ENCODE measurements around the gene LPAR6. TPM values are rescaled to one million over a fixed set of nuclear protein-coding genes. Genes with fewer than 3 reads are reported as not detected.

The LPAR6 gene
- total and polyA plus RNA-seq, 2 of the 13 experiments (the other 11 are each of a cell fraction or from before 2014, with no cell fraction given): 24.4 to 149 TPM

- WGBS (ENCODE audit: low lambda C conversion rate): 48% methylated on average over 2 of the region's 2 CpGs
- H3K36me3 ChIP-seq (replicated peaks in 1 of 2; ENCODE audit: control insufficient read depth in 1 of 2, insufficient read depth in 2 of 2, low read length in 2 of 2): no peaks in the 10 kb centered on the region
- no peaks in the 10 kb centered on the region for H3K79me2 ChIP-seq (ENCODE audit: insufficient read depth, low read length)
- TF ChIP-seq ZBTB42 (CRISPR knock-in tag; IDR thresholded peaks at IDR 0.05) (no peak), DRAP1 (CRISPR knock-in tag; IDR thresholded peaks at IDR 0.05) (0 out of 2 replicates have a peak, but pooled peaks have one; percentile 12), ZNF431 (CRISPR knock-in tag; IDR thresholded peaks at IDR 0.05; ENCODE audit: borderline replicate concordance, low read depth) (no peak), RBFOX2 (IDR thresholded peaks at IDR 0.05; ENCODE audit: low read depth, low read length) (peak; percentile 6; the same call in 1 of the 2 replicates), SP5 (CRISPR knock-in tag; IDR thresholded peaks at IDR 0.05; ENCODE audit: borderline replicate concordance, low read depth) (0 out of 2 replicates have a peak, but pooled peaks have one; percentile 8)
- TF ChIP-seq, protein P1, sequence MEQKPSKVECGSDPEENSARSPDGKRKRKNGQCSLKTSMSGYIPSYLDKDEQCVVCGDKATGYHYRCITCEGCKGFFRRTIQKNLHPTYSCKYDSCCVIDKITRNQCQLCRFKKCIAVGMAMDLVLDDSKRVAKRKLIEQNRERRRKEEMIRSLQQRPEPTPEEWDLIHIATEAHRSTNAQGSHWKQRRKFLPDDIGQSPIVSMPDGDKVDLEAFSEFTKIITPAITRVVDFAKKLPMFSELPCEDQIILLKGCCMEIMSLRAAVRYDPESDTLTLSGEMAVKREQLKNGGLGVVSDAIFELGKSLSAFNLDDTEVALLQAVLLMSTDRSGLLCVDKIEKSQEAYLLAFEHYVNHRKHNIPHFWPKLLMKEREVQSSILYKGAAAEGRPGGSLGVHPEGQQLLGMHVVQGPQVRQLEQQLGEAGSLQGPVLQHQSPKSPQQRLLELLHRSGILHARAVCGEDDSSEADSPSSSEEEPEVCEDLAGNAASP (CRISPR knock-in tag; IDR thresholded peaks at IDR 0.05; ENCODE audit: borderline replicate concordance): peak; percentile 37; the same call in 1 of the 2 replicates
- ChIA-PET CTCF (ENCODE audit: low intra/inter-chr PET ratio, low total read pairs) (no interaction called here), POLR2A (interaction anchor here (1.2 to 1.5 kb wide), 2 partner anchors 19 to 100 kb away, joined by 4 to 5 read pairs; partner anchors contain the start of gene LPAR6)
- H3K9ac ChIP-seq (ENCODE audit: insufficient read depth, low read depth, low read length): peak overlapping the region; percentile 39
- peak overlapping the region in 2 of 3 experiments; percentile 13 to 40; a peak in 3 of 6 replicates for H3K4me3 ChIP-seq (replicated peaks in 1 of 3; ENCODE audit: insufficient read depth in 1 of 3, low read depth in 2 of 3, low read length in 3 of 3)
- H4K20me1 ChIP-seq (ENCODE audit: insufficient read depth, low read length): no peaks in the 10 kb centered on the region
- peak overlapping the region; percentile 63 for H3K27ac ChIP-seq (ENCODE audit: extremely low read length, insufficient read depth, low read length)
- DNase-seq (ENCODE audit: low spot score) (peak; percentile 7), ATAC-seq (no peak), FAIRE-seq (no peak)
- no peaks in the 10 kb centered on the region for H3K9me3 ChIP-seq (ENCODE audit: low read length)
- no TSS peak for BruUV-seq (replicated peaks)
- H3K4me2 ChIP-seq (ENCODE audit: low read depth, low read length): peak overlapping the region; percentile 52
- in situ Hi-C loops (cut with HindIII; ENCODE audit: extremely low pct_ligation_motif_present, low pct_unique_long_range_greater_than_20kb) (no loop called here), intact Hi-C loops (cut with micrococcal nuclease; ENCODE audit: unreplicated experiment) (loop anchor here (1.0 kb wide), 1 partner anchor 19 kb away; the partner anchor contains the start of gene LPAR6)
- no peak overlapping the region for H2AFZ ChIP-seq (ENCODE audit: low read length)
- no peaks in the 10 kb centered on the region for H3K27me3 ChIP-seq (ENCODE audit: control insufficient read depth in 1 of 2, insufficient read depth in 2 of 2, low read length in 2 of 2)
- H3K4me1 ChIP-seq (ENCODE audit: insufficient read depth, low read length): peaks cover 41% of the 10 kb centered on the region
Observed at GRCh38 chr13:48431987-48432615, 19.2 kb upstream of the LPAR6 start.

Data from HepG2 (cell line).